Immature natural killer cell (primary cell): ENCODE results near the gene SLC38A10. TPM values are rescaled to one million over a fixed set of nuclear protein-coding genes. Genes with fewer than 3 reads are reported as not detected.

ENCODE experiments used
- DNase-seq, 3 donors: peaks; one replicate each; pipeline ENCODE4 v3.0.0; 2022; ENCODE audit warnings: mixed read lengths in 1 of 3
- H3K27ac Mint-ChIP-seq, 6 donors: one replicate each; pipeline ENCODE4 v1.8.0; 2020; ENCODE audit warnings: mixed read lengths in 6 of 6, mild to moderate bottlenecking in 5 of 6, inconsistent platforms in 4 of 6, moderate library complexity in 3 of 6
- H3K27me3 Mint-ChIP-seq, 3 donors: one replicate each; pipeline ENCODE4 v1.8.0; 2020 to 2021; ENCODE audit warnings: low read depth in 3 of 3, mild to moderate bottlenecking in 3 of 3, mixed read lengths in 3 of 3, moderate library complexity in 3 of 3, inconsistent platforms in 1 of 3
- H3K36me3 Mint-ChIP-seq, 3 donors: one replicate each; pipeline ENCODE4 v1.8.0; 2020; ENCODE audit warnings: mixed read lengths in 3 of 3, inconsistent platforms in 2 of 3, mild to moderate bottlenecking in 2 of 3
- H3K4me1 Mint-ChIP-seq, 2 donors: one replicate each; pipeline ENCODE4 v1.8.0; 2020; ENCODE audit warnings: inconsistent platforms in 2 of 2, mild to moderate bottlenecking in 2 of 2, mixed read lengths in 2 of 2, moderate library complexity in 1 of 2
- H3K4me3 Mint-ChIP-seq, 5 donors: one replicate each; pipeline ENCODE4 v1.8.0; 2020; ENCODE audit warnings: mild to moderate bottlenecking in 5 of 5, mixed read lengths in 5 of 5, inconsistent platforms in 3 of 5, moderate library complexity in 3 of 5
- H3K9me3 Mint-ChIP-seq, 6 donors: one replicate each; pipeline ENCODE4 v1.8.0; 2020; ENCODE audit warnings: mild to moderate bottlenecking in 6 of 6, mixed read lengths in 6 of 6, inconsistent platforms in 4 of 6, moderate library complexity in 3 of 6
- polyA plus RNA-seq, 3 donors: library from polyadenylated mRNA; unstranded; fragments of 300-500 nt; fragmentation: Illumina TruSeq; gene quantifications; one replicate each; pipeline ENCODE4 v1.2.3, GENCODE V29; 2021

The SLC38A10 gene
- polyA plus RNA-seq, 3 donors from 2014 or later = 46.8 to 98.7 (median 46.8) TPM

DNA sequence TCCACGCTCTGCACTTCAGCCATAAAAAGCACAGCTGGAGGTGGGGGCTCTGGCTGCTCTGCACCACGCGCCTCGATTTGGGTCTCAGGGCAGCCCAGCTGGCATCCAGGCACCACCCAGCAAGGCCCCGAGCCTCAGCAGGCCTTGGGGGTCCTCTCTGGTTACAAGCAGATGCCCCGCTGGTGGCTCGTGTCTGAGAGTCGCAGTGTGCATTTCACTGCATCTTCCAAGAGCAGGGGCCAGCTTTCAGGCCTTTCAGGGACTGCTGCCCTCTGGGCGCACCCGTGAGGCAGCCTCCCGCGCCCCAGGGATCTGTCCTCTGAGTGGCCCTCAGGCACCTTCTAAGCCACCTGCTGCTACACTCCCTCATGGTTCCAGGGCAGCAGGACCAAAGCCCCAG lies 30.5 kb downstream of the SLC38A10 start:
- H3K4me3 Mint-ChIP-seq = no peak overlapping the region
- H3K27me3 Mint-ChIP-seq = peaks cover 0 to 3% (median 0%) of the 10 kb centered on the region in 3 donors
- peaks cover 18 to 32% (median 22%) of the 10 kb centered on the region in 3 donors for H3K36me3 Mint-ChIP-seq
- H3K9me3 Mint-ChIP-seq = no peaks in the 10 kb centered on the region
- DNase-seq = no peak
- H3K4me1 Mint-ChIP-seq = peaks cover 1 to 13% of the 10 kb centered on the region in 2 donors
- no peak overlapping the region for H3K27ac Mint-ChIP-seq

DNA sequence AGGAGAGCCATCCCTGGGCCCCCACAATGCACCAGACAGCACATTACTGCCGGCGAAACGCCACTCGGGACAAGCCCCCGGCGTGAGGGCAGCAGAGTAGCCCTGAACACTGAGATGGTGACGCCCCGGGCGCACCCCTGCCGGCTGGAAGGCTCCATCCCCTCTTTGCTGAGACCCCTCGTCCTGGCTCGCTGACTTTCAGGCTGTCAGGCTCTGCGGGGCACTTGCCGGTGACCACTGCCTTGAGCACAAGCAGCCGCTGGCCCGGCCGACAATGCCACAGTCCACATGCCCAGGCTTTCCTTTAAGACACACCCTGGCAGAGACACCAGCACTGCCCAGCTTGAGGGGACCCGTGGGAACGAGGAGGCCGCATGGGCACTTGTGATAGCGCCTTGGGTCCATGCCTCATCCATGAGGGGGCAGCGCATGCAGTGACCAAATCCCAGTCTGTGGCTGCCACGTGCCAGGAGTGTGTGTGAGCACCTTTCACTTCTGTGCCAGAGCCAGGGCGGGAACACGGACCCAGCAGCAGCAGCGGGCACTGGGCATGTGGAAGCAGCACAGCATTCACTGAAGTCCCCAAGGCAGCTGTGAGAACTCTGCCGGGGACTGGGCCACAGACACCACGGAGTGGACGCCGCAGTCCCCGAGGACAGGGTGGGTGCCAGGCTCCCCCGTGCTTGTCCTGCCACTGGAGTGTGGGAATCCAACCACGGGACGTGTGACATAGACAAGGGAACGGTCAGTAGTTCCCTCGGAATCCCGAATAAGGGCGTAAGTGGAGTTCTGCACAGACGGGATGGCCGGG lies 31.5 kb downstream of the SLC38A10 start:
- Mint-ChIP-seq H3K4me3 (no peak overlapping the region), H3K27ac (no peak overlapping the region), H3K36me3 (peaks cover 14 to 24% (median 18%) of the 10 kb centered on the region in 3 donors), H3K9me3 (no peaks in the 10 kb centered on the region), H3K27me3 (peaks cover 0 to 3% (median 0%) of the 10 kb centered on the region in 3 donors), H3K4me1 (peaks cover 1 to 10% of the 10 kb centered on the region in 2 donors)
- no peak for DNase-seq

- Mint-ChIP-seq H3K36me3 (peaks cover 4 to 10% (median 9%) of the 10 kb centered on the region in 3 donors), H3K4me3 (no peak overlapping the region)
Measured at GRCh38 chr17:81261582-81262336, 33.3 kb downstream of the SLC38A10 start.

GRCh38 chr17:81261096-81261495 lies 34.0 kb downstream of the SLC38A10 start:
- Mint-ChIP-seq H3K4me1 (peaks cover 0 to 1% of the 10 kb centered on the region in 2 donors), H3K9me3 (peaks cover 0 to 2% (median 0%) of the 10 kb centered on the region in 6 donors), H3K27ac (no peak overlapping the region), H3K27me3 (peaks cover 0 to 3% (median 0%) of the 10 kb centered on the region in 3 donors), H3K4me3 (no peak overlapping the region), H3K36me3 (peaks cover 3 to 9% (median 8%) of the 10 kb centered on the region in 3 donors)
- no peak for DNase-seq

More at GRCh38 chr17:81261582-81262336, 33.3 kb downstream of the SLC38A10 start:
- peaks cover 0 to 3% (median 0%) of the 10 kb centered on the region in 3 donors for H3K27me3 Mint-ChIP-seq
- H3K27ac Mint-ChIP-seq = no peak overlapping the region
- DNase-seq = no peak
- peaks cover 0 to 1% of the 10 kb centered on the region in 2 donors for H3K4me1 Mint-ChIP-seq
- peaks cover 0 to 2% (median 0%) of the 10 kb centered on the region in 6 donors for H3K9me3 Mint-ChIP-seq

- no peak overlapping the region for H3K4me3 Mint-ChIP-seq
- no peak for DNase-seq
- H3K9me3 Mint-ChIP-seq = peaks cover 0 to 2% (median 0%) of the 10 kb centered on the region in 6 donors
- H3K36me3 Mint-ChIP-seq = peaks cover 3 to 6% (median 4%) of the 10 kb centered on the region in 3 donors
- H3K27ac Mint-ChIP-seq = no peak overlapping the region
- H3K4me1 Mint-ChIP-seq = peaks cover 0 to 1% of the 10 kb centered on the region in 2 donors
- peaks cover 0 to 1% (median 0%) of the 10 kb centered on the region in 3 donors for H3K27me3 Mint-ChIP-seq
Measured at GRCh38 chr17:81260641-81261040, 34.5 kb downstream of the SLC38A10 start.

GRCh38 chr17:81260171-81260570 lies 34.9 kb downstream of the SLC38A10 start:
- peaks cover 0 to 2% (median 0%) of the 10 kb centered on the region in 6 donors for H3K9me3 Mint-ChIP-seq
- H3K27ac Mint-ChIP-seq = no peak overlapping the region
- no peak overlapping the region for H3K4me3 Mint-ChIP-seq

GRCh38 chr17:81259058-81259605 lies 36.0 kb downstream of the SLC38A10 start:
- Mint-ChIP-seq H3K36me3 (peaks cover 0 to 3% (median 0%) of the 10 kb centered on the region in 3 donors), H3K27ac (no peak overlapping the region), H3K27me3 (peaks cover 0 to 1% (median 1%) of the 10 kb centered on the region in 3 donors), H3K9me3 (peaks cover 0 to 2% (median 0%) of the 10 kb centered on the region in 6 donors), H3K4me1 (no peaks in the 10 kb centered on the region), H3K4me3 (no peak overlapping the region)
- no peak for DNase-seq

More at GRCh38 chr17:81260171-81260570, 34.9 kb downstream of the SLC38A10 start:
- H3K4me1 Mint-ChIP-seq = no peaks in the 10 kb centered on the region
- H3K36me3 Mint-ChIP-seq = peaks cover 0 to 3% (median 0%) of the 10 kb centered on the region in 3 donors
- no peak for DNase-seq
- peaks cover 0 to 1% (median 0%) of the 10 kb centered on the region in 3 donors for H3K27me3 Mint-ChIP-seq

DNA sequence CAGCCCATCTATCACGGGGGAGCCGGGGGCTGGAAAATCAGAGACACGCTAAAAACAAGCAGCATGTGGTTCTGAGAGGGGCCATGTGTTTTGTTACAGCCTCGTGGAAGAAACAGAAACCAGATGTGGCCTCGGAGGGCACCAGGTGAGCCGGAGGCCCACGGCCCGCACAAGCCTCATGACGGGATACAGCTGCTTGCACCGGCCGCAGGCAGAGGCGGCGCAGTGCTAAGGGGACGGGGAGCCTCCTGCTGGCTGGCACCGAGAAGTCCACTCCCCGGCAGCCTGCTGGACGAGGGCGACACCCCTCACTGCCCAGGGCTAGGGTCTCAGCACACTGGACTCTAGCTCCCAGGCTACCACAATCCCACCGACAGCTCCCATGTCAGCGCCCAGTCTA lies 36.8 kb downstream of the SLC38A10 start:
- H3K27ac Mint-ChIP-seq = no peak overlapping the region
- H3K36me3 Mint-ChIP-seq = peaks cover 1 to 4% (median 1%) of the 10 kb centered on the region in 3 donors
- peaks cover 0 to 2% (median 0%) of the 10 kb centered on the region in 6 donors for H3K9me3 Mint-ChIP-seq
- peaks cover 4 to 8% (median 6%) of the 10 kb centered on the region in 3 donors for H3K27me3 Mint-ChIP-seq
- H3K4me3 Mint-ChIP-seq = no peak overlapping the region
- H3K4me1 Mint-ChIP-seq = peaks cover 7% of the 10 kb centered on the region in 2 donors
- DNase-seq = no peak

- Mint-ChIP-seq H3K4me3 (no peak overlapping the region), H3K27ac (no peak overlapping the region), H3K36me3 (peaks cover 4% of the 10 kb centered on the region in 3 donors), H3K4me1 (peaks cover 11 to 13% of the 10 kb centered on the region in 2 donors), H3K9me3 (peaks cover 0 to 2% (median 0%) of the 10 kb centered on the region in 6 donors), H3K27me3 (peaks cover 5 to 10% (median 7%) of the 10 kb centered on the region in 3 donors)
- DNase-seq = no peak
Measured at GRCh38 chr17:81257533-81257932, 37.6 kb downstream of the SLC38A10 start.

DNA sequence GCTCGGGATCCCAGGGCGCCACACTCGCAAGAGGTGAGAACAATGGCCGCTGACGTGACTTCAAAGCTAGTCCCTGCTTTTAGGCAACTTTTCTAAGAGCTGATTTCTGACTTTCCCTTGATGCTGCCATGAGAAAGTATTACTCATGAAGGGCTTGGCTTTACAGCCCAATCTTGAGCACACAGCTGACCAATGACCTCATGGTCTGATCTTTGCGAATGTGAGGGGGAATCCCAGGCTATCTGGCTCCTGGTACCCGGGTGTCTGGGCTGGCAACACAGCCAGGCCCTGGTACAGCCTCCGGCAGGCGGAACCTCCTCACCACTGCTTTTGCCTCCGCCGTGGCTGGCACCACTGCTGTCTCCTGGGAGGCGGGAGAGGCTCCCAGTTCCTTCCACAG lies 38.5 kb downstream of the SLC38A10 start:
- DNase-seq = no peak
- peaks cover 11 to 17% of the 10 kb centered on the region in 2 donors for H3K4me1 Mint-ChIP-seq
- H3K27me3 Mint-ChIP-seq = peaks cover 5 to 10% (median 7%) of the 10 kb centered on the region in 3 donors
- no peak overlapping the region for H3K4me3 Mint-ChIP-seq
- H3K9me3 Mint-ChIP-seq = peaks cover 0 to 2% (median 0%) of the 10 kb centered on the region in 6 donors
- H3K27ac Mint-ChIP-seq = no peak overlapping the region
- peaks cover 3 to 4% (median 4%) of the 10 kb centered on the region in 3 donors for H3K36me3 Mint-ChIP-seq

GRCh38 chr17:81254955-81255717 lies 40.0 kb downstream of the SLC38A10 start:
- Mint-ChIP-seq H3K4me3 (no peak overlapping the region), H3K27ac (peak overlapping the region in 1 of 6 donors; percentile 67), H3K27me3 (peaks cover 5 to 10% (median 7%) of the 10 kb centered on the region in 3 donors), H3K4me1 (peaks cover 11 to 22% of the 10 kb centered on the region in 2 donors), H3K9me3 (peaks cover 0 to 2% (median 0%) of the 10 kb centered on the region in 6 donors), H3K36me3 (peaks cover 3 to 4% (median 4%) of the 10 kb centered on the region in 3 donors)
- no peak for DNase-seq

DNA sequence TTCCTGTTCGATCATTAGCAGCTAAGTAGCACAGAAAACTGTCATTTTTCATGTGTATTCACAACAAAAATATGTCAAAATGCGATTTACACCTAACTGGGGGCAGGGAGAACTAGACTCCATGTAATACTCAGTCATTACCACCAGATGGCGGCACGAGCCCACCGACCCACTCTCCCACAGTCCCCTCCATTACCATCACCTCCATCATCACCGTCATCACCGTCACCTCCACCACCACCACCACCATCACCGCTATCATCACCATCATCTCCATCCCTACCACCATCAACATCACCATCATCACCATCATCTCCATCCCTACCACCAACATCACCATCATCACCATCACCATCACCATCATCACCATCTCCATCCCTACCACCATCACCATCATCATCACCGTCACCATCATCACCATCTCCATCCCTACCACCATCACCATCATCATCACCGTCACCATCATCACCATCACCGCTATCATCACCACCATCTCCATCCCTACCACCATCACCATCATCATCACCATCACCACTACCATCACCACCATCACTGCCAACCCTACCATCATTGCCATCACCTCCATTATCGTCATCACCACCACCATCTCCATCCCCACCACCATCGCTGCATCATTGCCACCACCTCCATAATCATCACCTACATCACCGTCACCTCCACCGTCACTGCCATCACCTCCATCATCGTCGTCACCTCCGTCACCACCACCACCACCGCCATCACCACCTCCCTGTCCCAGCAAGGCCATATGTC lies 41.6 kb downstream of the SLC38A10 start:
- DNase-seq = peak; percentile 55 to 68 (median 60)
- peaks cover 4 to 6% (median 4%) of the 10 kb centered on the region in 3 donors for H3K36me3 Mint-ChIP-seq
- H3K9me3 Mint-ChIP-seq = peaks cover 0 to 2% (median 0%) of the 10 kb centered on the region in 6 donors
- H3K4me3 Mint-ChIP-seq = peak overlapping the region in 2 of 5 donors; percentile 28 to 42
- H3K27ac Mint-ChIP-seq = peak overlapping the region; percentile 45 to 88 (median 82)
- H3K4me1 Mint-ChIP-seq = peaks cover 11 to 22% of the 10 kb centered on the region in 2 donors
- peaks cover 5 to 10% (median 7%) of the 10 kb centered on the region in 3 donors for H3K27me3 Mint-ChIP-seq
